GM12875 (cell line): ENCODE results near the gene CNDP1.
A peak's percentile ranks its signal among the peaks of the same experiment; 100 is the strongest.

Experiments
- H3K4me3 ChIP-seq: one replicate; pipeline ENCODE4 v1.5.1; 2011; ENCODE audit warnings: low read depth, low read length, control low read depth
- TF ChIP-seq, protein P1 (sequence below): IDR thresholded peaks from 2 replicates; pipeline ENCODE4 v1.5.1; 2011; ENCODE audit warnings: low read depth, mild to moderate bottlenecking, control low read depth, inconsistent platforms, low read length, moderate library complexity, borderline replicate concordance; ENCODE audit not compliant: insufficient read depth

The CNDP1 gene

DNA sequence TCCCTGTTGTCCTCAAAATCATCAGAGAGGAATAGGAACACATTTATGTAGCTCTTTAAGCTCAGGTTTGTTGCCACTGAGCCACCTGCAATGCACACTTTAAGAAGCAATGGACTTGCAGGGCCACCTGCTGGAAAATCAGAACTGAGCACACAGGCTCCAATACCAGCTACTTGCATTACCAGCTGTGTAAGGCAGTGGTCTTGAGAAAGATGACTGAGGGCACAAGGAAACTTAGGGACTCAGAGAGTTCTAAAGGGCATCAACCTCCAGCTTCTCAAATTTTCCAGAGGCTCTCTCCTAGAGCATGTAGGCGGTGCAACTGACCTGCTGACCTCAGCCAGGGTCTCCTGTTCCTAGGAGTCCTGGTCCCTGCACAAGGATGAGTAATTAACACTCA is 40.6 kb upstream of the CNDP1 start:
- no peak overlapping the region for H3K4me3 ChIP-seq
- TF ChIP-seq, protein P1, sequence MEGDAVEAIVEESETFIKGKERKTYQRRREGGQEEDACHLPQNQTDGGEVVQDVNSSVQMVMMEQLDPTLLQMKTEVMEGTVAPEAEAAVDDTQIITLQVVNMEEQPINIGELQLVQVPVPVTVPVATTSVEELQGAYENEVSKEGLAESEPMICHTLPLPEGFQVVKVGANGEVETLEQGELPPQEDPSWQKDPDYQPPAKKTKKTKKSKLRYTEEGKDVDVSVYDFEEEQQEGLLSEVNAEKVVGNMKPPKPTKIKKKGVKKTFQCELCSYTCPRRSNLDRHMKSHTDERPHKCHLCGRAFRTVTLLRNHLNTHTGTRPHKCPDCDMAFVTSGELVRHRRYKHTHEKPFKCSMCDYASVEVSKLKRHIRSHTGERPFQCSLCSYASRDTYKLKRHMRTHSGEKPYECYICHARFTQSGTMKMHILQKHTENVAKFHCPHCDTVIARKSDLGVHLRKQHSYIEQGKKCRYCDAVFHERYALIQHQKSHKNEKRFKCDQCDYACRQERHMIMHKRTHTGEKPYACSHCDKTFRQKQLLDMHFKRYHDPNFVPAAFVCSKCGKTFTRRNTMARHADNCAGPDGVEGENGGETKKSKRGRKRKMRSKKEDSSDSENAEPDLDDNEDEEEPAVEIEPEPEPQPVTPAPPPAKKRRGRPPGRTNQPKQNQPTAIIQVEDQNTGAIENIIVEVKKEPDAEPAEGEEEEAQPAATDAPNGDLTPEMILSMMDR, result peak; percentile 62

DNA sequence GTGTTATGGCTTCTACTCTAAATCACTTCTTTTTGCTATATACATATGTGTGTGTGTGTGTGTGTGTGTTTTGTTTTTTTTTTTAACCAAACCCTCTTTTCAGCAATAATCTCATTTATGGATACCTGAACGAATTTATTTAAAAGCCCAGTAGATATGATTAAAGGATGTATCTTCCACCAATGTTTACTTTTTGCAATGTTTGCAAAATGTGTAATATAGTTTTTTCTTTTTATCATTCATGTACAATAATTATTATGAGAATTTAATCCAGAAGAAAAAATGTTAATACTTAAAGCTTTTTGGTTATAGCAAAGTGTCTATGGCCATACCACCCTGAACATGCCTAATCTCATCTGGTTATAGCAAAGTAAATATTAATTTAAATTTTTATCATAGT is 39.8 kb upstream of the CNDP1 start:
- TF ChIP-seq, protein P1, result no peak
- H3K4me3 ChIP-seq, result no peak overlapping the region

DNA sequence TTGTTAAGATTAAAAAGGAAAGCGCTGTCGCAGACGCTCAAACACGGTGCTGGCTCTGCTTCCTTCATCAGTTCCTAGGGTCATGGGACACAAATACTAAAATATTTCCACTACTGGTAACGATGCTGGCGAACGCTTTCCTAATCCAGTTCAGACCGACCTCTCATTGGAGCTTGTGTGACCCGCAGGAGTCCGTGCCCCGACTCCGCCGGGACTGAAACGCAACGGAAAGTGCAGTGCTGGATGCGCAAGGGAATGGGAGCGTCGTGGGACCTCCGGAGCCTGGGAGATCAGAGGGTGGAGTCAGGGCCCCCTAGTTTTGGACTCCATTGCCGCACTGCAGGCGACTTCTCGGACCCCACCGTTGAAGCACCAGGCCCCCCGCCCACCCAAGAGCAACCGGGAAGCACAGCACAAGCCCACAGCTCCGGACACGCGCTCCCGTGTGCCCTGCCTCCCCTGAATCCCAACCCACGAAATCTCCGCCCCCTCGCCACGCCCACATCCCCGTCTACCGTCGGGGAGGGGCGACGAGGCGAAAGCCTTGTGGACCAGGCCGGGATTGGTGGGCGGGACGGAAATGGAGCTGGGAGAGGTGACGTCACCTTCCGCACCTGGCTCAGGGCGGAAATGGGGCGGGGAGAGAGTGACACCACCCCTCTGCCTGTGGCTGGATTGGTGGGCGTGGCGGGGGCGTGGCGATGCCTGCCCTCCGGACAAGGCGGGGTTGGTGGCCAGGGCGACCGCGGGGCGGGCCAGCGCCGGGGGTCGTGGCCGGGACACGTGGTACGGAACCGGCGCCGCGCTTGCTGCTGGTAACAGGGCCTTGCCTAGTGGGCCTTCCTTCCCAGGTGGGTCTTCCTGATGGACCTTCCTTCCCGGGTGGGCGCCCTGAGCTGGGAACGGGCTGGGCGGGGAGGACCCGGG is 38.5 kb upstream of the CNDP1 start, which contains the start of gene CNDP2:
Gene CNDP2, plus strand, starts transcription at position 783 of the 927 bp plus-strand sequence. CDS start 3,611 bp downstream, outside the sequence.
- H3K4me3 ChIP-seq, result peak within 1 kb of the TSS; percentile 97
- TF ChIP-seq, protein P1, result no peak

DNA sequence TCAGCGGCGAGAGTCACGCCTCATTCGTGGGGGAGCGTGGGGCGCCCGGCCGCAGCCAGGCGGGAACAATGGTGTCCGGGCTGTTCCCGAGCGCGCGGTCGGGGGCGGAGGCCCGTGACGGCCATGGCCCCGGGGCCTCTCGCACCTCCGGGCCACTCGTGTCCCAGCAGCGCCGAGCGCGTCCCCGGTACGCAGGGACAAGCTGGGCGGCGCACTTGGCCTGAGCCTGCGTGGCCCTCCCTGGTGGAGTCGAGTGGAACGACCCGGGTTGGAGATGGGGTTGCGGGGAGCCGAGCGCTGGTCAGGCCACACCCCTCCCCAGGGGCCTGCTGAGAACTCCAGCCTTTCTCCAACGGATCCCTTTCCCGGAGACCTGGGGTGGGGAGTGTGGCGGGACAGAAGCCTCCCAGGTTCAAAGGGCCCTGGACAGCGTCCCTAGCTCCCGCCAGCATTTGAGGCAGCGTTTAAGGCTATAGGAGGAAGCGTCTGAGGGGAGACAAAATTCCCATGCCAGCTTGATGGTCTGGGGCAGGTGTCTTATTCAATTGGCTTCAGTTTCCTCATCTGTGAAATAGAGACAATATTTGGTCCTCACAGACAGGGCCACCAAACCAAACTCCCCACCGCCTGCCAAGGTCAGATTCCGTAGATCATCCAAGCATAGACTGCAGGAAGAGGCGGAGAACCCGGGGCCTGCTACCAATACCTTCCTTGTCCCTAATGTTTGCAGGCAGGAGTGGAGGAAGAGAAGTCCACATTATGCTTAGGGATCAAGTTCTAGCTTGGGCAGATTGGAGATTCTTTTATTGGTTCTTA is 37.6 kb upstream of the CNDP1 start:
- TF ChIP-seq, protein P1, result 0 out of 2 replicates have a peak, but pooled peaks have one; percentile 24
- peak overlapping the region; percentile 97 for H3K4me3 ChIP-seq

DNA sequence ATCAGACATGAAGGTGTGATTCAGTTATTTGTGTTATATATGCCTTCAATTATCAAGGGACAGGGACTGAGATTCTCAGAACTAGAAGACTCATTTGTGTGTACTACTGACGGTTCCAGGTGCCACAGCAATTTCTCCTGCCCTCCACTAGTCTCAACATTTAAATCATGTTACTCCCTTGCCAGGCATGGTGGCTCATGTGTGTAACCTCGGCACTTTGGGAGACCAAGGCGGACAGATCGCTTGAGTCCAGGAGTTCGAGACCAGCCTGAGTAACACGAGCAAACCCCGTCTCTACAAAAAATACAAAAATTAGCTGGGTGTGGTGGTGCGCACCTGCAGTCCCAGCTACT is 37.0 kb upstream of the CNDP1 start:
- TF ChIP-seq, protein P1, result no peak
- peak overlapping the region; percentile 97 for H3K4me3 ChIP-seq

DNA sequence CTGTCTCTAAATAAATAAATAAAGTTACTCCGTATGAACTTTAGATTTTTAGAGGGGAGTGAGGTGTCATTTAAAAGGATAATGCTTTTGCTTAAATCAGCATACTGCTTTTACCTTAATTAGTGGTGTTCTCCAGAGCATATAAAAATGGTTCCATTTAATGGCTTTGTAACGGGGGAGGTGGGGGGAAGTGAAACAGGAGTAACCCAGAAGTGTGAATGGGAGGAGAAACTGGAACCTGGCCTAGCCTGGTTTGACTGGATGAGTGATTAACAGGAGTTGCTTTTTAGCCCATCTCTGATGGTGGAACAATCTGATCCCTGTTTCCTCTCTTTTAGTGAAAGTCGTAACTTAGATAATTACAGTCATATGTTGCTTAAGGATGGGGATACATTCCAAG is 36.5 kb upstream of the CNDP1 start:
- H3K4me3 ChIP-seq, result no peak overlapping the region

More for the DNA sequence above, 36.5 kb upstream of the CNDP1 start:
- TF ChIP-seq, protein P1, result no peak
